K562 treated with DMSO at 1 percent for 48 hours (cell line): Measurements from ENCODE around the gene PTGS2. TPM values are rescaled to one million over a fixed set of nuclear protein-coding genes. Genes with fewer than 3 reads are reported as not detected.

Experiments
- total RNA-seq: library from RNA; unstranded; fragments of 300-600 nt; gene quantifications from 2 replicates; pipeline ENCODE4 v1.2.3, GENCODE V29; 2022; ENCODE audit warnings: low replicate concordance; ENCODE audit errors: extremely low read depth

PTGS2 gene
- not detected in 2 replicates for total RNA-seq

DNA sequence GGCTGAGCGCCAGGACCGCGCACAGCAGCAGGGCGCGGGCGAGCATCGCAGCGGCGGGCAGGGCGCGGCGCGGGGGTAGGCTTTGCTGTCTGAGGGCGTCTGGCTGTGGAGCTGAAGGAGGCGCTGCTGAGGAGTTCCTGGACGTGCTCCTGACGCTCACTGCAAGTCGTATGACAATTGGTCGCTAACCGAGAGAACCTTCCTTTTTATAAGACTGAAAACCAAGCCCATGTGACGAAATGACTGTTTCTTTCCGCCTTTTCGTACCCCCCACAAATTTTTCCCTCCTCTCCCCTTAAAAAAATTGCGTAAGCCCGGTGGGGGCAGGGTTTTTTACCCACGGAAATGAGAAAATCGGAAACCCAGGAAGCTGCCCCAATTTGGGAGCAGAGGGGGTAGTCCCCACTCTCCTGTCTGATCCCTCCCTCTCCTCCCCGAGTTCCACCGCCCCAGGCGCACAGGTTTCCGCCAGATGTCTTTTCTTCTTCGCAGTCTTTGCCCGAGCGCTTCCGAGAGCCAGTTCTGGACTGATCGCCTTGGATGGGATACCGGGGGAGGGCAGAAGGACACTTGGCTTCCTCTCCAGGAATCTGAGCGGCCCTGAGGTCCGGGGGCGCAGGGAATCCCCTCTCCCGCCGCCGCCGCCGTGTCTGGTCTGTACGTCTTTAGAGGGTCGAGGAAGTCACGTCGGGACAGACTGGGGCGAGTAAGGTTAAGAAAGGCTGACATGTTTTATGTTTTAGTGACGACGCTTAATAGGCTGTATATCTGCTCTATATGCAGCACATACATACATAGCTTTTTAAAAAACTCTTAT, at the start of gene PTGS2:
Gene PTGS2, minus strand, starts transcription at position 179 of the 817 bp plus-strand sequence. Its CDS starts 133 bp downstream, at position 46.

Other genes starting within 250 kb of the PTGS2 start
- not detected in 2 replicates for gene PDC, start 219.3 kb downstream of the PTGS2 start, total RNA-seq
- gene PLA2G4A, start 148.5 kb upstream of the PTGS2 start, total RNA-seq, result not detected in 2 replicates